ENCODE measurements around the gene ASB11. TPM values are rescaled to one million over a fixed set of nuclear protein-coding genes. Genes with fewer than 3 reads are reported as not detected.
"Not testable (repeated sequence)": the region's sequence is repeated elsewhere in the genome, so short reads cannot be mapped to it uniquely, and the experiment has no call there.

ASB11 gene
- total RNA-seq, 1 experiment from 2014 or later, result not detected

DNA sequence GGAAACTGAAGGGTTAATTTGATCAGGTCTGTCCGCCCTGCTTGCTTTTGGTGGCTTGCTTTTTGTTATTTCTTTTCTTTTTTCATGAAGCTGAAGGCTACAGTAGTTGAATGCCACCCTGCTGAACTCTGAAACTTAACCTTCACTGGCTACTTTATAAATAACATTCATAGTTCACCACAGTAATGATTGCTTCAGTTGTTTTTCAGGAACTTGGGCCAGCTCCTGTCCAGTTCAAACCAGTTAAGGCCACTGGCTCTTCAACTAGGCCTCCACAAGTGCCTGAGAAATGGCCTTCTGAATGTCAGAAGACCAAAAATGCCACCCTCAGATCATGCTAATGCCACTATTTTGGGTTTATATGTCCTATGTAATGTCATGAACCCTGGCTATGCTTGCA is 37.8 kb downstream of the ASB11 start:
- no TSS peak for BruUV-seq (replicated peaks)
- DNase-seq, result no peak
- H3K36me3 ChIP-seq (ENCODE audit: low read depth, low read length), result no peaks in the 10 kb centered on the region
- no peak overlapping the region for H3K4me2 ChIP-seq (ENCODE audit: low read length)
- no peak overlapping the region for H3K4me3 ChIP-seq (ENCODE audit: low read length)
- H3K79me2 ChIP-seq (ENCODE audit: low read length), result no peaks in the 10 kb centered on the region
- H3F3A ChIP-seq (ENCODE audit: low read length, unreplicated experiment), result no peaks in the 10 kb centered on the region
- H3K9ac ChIP-seq (ENCODE audit: low read length), result no peak overlapping the region
- no peaks in the 10 kb centered on the region for H3K9me2 ChIP-seq (replicated peaks; ENCODE audit: low read length)
- no peaks in the 10 kb centered on the region for H3K9me3 ChIP-seq (ENCODE audit: low read length)
- TF ChIP-seq EZH2 (IDR thresholded peaks at IDR 0.05; ENCODE audit: low read length, unreplicated experiment) (no peak), EZH2phosphoT487 (IDR thresholded peaks at IDR 0.05; ENCODE audit: borderline replicate concordance, low read length) (no peak)
- TF ChIP-seq, protein P1, sequence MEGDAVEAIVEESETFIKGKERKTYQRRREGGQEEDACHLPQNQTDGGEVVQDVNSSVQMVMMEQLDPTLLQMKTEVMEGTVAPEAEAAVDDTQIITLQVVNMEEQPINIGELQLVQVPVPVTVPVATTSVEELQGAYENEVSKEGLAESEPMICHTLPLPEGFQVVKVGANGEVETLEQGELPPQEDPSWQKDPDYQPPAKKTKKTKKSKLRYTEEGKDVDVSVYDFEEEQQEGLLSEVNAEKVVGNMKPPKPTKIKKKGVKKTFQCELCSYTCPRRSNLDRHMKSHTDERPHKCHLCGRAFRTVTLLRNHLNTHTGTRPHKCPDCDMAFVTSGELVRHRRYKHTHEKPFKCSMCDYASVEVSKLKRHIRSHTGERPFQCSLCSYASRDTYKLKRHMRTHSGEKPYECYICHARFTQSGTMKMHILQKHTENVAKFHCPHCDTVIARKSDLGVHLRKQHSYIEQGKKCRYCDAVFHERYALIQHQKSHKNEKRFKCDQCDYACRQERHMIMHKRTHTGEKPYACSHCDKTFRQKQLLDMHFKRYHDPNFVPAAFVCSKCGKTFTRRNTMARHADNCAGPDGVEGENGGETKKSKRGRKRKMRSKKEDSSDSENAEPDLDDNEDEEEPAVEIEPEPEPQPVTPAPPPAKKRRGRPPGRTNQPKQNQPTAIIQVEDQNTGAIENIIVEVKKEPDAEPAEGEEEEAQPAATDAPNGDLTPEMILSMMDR (conservative IDR thresholded peaks at IDR 0.05; ENCODE audit: low read depth, low read length), result no peak
- POLR2A ChIA-PET (ENCODE audit: unreplicated experiment), result no interaction called here
- H3K27ac ChIP-seq (ENCODE audit: low read length), result no peak overlapping the region
- CTCF ChIA-PET, result no interaction called here
- no peaks in the 10 kb centered on the region for H3K4me1 ChIP-seq (ENCODE audit: insufficient read depth, low read length)
- no peaks in the 10 kb centered on the region for H3K27me3 ChIP-seq (ENCODE audit: low read length)
- intact Hi-C loops (cut with micrococcal nuclease), result no loop called here
- no peak overlapping the region for H2AFZ ChIP-seq (ENCODE audit: low read length)
- ATAC-seq, result no peak
- no peaks in the 10 kb centered on the region for H4K20me1 ChIP-seq (ENCODE audit: low read length)

DNA sequence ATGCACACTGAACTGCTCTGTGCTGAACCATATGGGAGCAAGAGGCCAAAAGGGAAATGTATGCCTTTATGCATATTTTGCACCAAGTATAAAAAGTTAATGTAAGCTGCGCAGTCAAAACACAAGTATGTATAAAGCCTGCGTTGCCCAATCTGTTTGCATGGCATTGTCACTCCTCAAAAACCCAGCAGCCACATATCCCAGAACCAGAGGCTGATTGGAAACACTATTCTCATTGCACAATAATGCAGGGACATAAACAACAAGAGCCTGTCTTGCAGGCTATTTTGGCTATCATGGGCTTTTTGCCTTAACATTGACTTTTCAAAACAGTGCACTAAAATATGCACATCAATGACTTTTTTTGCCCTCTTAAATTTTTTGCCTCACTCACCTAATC is 40.5 kb downstream of the ASB11 start:
- no peaks in the 10 kb centered on the region for H3K9me2 ChIP-seq (replicated peaks; ENCODE audit: low read length)
- H3K27ac ChIP-seq (ENCODE audit: low read length), result no peak overlapping the region
- H4K20me1 ChIP-seq (ENCODE audit: low read length), result no peaks in the 10 kb centered on the region
- H3K79me2 ChIP-seq (ENCODE audit: low read length), result no peaks in the 10 kb centered on the region
- ChIA-PET POLR2A (ENCODE audit: unreplicated experiment) (no interaction called here), CTCF (no interaction called here)
- H3K36me3 ChIP-seq (ENCODE audit: low read depth, low read length), result no peaks in the 10 kb centered on the region
- no peaks in the 10 kb centered on the region for H3F3A ChIP-seq (ENCODE audit: low read length, unreplicated experiment)
- no peak overlapping the region for H2AFZ ChIP-seq (ENCODE audit: low read length)
- DNase-seq, result no peak
- no peak for ATAC-seq
- H3K4me3 ChIP-seq (ENCODE audit: low read length), result no peak overlapping the region
- BruUV-seq (replicated peaks), result no TSS peak
- H3K9me3 ChIP-seq (ENCODE audit: low read length), result no peaks in the 10 kb centered on the region
- no peak for TF ChIP-seq EZH2phosphoT487 (IDR thresholded peaks at IDR 0.05; ENCODE audit: borderline replicate concordance, low read length)
- TF ChIP-seq, protein P1 (conservative IDR thresholded peaks at IDR 0.05; ENCODE audit: low read depth, low read length), result no peak
- no peak for TF ChIP-seq EZH2 (IDR thresholded peaks at IDR 0.05; ENCODE audit: low read length, unreplicated experiment)
- H3K4me2 ChIP-seq (ENCODE audit: low read length), result no peak overlapping the region
- no peak overlapping the region for H3K9ac ChIP-seq (ENCODE audit: low read length)
- no peaks in the 10 kb centered on the region for H3K27me3 ChIP-seq (ENCODE audit: low read length)
- intact Hi-C loops (cut with micrococcal nuclease), result no loop called here
- H3K4me1 ChIP-seq (ENCODE audit: insufficient read depth, low read length), result peaks cover 11% of the 10 kb centered on the region

DNA sequence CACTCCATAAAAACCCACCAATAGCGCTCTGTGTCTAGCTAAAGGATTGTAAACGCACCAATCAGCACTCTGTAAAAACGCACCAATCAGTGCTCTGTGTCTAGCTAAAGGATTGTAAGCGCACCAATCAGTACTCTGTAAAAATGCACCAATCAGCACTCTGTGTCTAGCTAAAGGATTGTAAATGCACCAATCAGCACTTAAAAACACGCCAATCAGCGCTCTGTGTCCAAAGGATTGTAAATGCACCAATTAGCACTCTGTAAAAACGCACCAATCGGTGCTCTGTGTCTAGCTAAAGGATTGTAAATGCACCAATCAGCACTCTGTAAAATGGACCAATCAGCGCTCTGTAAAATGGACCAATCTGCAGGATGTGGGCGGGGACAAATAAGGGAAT is 42.2 kb downstream of the ASB11 start:
- BruUV-seq (replicated peaks); H2AFZ ChIP-seq (ENCODE audit: low read length); H3K79me2 ChIP-seq (ENCODE audit: low read length); H3K36me3 ChIP-seq (ENCODE audit: low read depth, low read length); intact Hi-C loops (cut with micrococcal nuclease); ATAC-seq; DNase-seq; H3K4me3 ChIP-seq (ENCODE audit: low read length); H3K9me3 ChIP-seq (ENCODE audit: low read length); H3K27me3 ChIP-seq (ENCODE audit: low read length); H3F3A ChIP-seq (ENCODE audit: low read length, unreplicated experiment); H3K9me2 ChIP-seq (replicated peaks; ENCODE audit: low read length); POLR2A ChIA-PET (ENCODE audit: unreplicated experiment); H4K20me1 ChIP-seq (ENCODE audit: low read length); CTCF ChIA-PET; H3K4me2 ChIP-seq (ENCODE audit: low read length); H3K9ac ChIP-seq (ENCODE audit: low read length); H3K27ac ChIP-seq (ENCODE audit: low read length): not testable (repeated sequence)
- H3K4me1 ChIP-seq (ENCODE audit: insufficient read depth, low read length), result peaks cover 21% of the 10 kb centered on the region
